GM12872 (cell line): ENCODE measurements around the gene PFDN4.

ENCODE experiments used
- TF ChIP-seq, protein P1 (sequence below): IDR thresholded peaks from 3 replicates; pipeline ENCODE4 v1.5.1; 2011; ENCODE audit warnings: low read depth, mild to moderate bottlenecking, low read length, moderate library complexity; ENCODE audit not compliant: insufficient read depth

The PFDN4 gene

DNA sequence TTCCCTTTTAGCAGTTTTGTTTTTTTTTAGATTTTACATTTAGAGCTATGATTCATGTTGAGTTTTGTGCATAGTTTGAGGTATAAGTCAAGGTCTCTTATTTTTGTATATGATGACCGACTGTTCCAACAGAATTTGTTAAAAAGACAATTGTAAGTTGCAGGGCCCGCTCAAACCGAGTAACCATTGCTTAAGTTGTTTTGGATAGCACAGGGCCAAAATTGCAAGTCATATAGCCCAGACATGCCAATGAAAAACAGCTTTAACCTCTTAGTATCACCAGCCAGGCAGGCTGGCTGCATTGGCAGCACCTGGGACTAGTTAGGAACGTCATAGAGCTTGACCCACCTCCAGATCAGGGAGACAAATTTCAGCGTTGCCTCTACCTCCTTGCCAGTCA, 47.3 kb downstream of the PFDN4 start:
- TF ChIP-seq, protein P1, sequence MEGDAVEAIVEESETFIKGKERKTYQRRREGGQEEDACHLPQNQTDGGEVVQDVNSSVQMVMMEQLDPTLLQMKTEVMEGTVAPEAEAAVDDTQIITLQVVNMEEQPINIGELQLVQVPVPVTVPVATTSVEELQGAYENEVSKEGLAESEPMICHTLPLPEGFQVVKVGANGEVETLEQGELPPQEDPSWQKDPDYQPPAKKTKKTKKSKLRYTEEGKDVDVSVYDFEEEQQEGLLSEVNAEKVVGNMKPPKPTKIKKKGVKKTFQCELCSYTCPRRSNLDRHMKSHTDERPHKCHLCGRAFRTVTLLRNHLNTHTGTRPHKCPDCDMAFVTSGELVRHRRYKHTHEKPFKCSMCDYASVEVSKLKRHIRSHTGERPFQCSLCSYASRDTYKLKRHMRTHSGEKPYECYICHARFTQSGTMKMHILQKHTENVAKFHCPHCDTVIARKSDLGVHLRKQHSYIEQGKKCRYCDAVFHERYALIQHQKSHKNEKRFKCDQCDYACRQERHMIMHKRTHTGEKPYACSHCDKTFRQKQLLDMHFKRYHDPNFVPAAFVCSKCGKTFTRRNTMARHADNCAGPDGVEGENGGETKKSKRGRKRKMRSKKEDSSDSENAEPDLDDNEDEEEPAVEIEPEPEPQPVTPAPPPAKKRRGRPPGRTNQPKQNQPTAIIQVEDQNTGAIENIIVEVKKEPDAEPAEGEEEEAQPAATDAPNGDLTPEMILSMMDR, result no peak

DNA sequence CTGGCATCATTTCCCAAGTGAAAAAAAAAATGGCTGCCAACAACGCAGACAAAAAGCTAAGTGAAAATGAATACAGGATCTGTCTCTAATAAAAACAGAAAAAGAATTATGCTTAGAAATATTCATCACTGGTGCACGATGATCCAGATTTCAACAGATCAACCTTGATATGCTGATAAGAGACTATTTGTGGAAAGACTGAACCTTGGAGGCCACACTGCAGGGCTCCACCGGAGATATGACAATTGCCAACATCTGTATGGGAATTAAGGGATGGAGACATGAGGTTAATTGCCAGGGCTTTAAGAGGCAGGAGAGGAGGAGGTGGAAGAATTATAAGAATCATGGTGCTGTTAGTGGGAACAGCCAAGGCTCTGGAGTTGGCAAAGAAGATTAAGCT, 48.3 kb downstream of the PFDN4 start:
- TF ChIP-seq, protein P1, result no peak

DNA sequence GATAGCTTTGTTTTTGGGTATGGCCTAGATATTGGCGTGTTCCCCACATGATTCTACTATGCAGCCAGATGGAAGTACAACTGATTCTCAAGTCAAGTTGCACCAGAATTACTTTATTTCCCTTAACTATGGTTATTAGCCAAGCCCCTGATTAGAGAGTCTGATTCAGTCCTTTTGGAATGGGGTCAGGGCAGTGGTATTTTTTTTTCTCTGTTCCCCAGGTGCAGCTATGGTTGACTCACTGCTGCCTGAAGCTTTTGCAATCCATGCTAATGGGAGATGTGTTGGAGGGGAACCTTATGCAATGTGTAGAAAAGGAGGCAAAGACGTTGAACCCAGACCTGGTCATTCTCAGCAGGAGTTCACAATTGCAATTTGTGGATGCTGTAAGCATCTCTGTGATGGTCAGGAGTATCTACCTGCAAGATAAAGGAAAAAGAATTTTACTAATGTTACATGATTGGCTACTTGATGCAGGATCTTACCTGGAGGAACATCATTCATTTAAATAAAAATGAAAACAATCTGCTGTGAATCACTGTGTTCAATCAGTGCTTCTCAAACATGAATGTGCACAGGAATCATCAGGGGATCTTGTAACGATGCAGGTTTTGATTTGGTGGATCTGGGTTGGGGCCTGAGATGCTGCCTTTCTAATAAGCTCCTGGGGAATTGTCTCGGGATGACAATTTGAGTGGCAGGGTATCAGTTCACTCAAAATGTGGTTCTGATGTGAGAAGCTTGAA, 49.4 kb downstream of the PFDN4 start:
- TF ChIP-seq, protein P1, result no peak

DNA sequence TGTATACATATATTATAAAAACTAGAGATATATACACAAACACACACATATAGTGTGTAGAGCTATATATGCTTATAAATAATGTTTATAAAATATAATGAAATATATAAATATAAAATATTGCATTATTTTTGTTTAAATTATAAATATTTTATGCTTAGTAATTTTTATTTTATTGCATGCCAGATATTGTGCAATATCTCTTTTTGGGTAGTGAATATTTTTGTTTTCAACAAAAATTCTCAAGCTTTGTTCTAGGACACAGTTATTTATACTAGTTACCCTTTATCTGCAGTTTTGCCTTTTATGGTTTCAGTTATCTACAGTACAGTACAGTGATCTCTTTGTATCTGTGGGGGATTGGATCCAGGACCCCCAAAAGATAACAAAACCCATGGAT, 52.2 kb downstream of the PFDN4 start:
- TF ChIP-seq, protein P1, result no peak

DNA sequence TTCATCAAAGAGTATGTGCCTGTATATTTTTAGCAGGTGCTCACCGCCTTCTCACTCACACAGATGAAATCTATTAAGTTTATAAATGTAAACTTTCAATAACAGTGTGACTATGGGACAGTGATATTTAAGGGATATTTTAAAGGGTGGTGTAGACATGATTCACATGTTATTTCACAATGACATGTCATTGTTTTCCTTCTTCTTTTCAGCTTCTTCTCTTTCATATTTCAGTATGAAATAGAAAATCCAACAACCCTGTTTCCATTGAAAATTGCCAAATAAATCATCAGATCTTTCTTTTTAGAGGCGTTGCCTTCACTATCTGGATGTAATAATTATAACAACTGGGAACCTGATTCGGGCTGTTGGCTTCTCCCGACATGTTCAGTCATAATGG, 54.8 kb downstream of the PFDN4 start:
- TF ChIP-seq, protein P1, result no peak

DNA sequence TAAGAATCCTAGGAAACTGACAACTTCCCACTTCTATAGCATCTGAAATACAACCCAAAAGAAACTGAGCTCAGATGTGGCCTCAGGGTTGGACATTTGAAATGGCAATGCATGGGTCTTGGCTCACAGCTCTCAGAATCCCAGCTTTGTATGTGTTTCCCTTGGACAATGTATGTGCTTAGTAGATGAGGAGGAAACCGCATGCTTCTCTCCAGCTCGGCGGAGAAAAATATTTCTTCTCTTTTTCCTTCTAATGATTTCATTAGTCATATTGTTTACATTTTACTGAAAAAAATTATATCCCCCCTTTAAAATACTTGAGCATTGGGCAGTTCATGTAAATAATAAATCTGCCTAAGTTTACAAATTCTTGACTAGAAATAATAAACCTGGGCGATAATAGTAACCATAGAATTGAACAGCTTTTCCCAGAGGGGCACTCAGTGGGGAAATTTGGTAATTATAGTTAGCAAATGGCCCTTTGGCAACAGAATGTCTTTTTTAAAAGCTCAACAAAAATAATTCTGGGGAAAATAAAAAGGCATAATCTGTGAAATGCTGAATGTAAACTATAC, 55.3 kb downstream of the PFDN4 start:
- TF ChIP-seq, protein P1, result no peak

DNA sequence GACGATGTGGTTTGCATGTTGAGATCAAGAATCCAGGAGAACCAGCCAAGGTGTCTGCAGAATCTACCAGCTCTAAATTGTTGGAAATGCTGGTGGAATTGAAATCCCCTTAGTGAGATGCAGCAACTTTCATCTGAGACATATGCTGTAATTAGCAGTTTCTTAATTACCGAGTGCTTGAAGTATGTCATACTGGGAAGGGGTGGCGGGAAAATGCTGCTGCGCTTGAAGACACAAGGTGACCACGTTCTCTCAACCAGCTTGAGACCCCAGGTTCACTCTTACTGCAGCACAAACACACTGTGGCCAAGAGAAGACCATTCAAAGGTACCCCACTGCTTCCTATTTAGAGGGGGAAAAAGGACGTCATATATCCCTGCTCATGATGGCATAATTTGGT, 59.0 kb downstream of the PFDN4 start:
- TF ChIP-seq, protein P1, result no peak
